ENCODE measurements around the gene STEAP1B. TPM values are rescaled to one million over a fixed set of nuclear protein-coding genes. Genes with fewer than 3 reads are reported as not detected.

Gene STEAP1B
- total and polyA plus RNA-seq, 2 of the 4 experiments (the other 2 are of a cell fraction), result 7.9 to 13.8 TPM

DNA sequence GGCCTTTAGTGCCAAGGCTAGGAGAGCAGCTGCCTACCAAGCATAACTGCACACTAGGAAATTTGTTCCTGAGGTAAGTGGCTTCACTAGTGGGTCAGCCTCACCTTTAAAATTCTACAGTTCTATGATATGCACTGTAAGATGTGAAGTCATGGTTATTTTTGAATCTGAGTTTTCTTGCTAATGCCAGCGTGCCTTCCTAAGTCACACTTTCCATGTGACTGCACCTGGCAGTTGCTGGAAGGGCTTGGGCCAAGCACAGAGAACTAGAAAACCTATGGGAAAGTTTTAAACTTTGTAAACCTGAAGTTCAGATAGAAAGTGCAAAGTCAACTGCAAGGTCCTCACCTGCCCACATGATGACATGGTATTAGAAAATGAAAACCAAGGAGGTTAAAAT lies 42.5 kb downstream of the STEAP1B start:
- Histone ChIP-seq H2BK15ac (ENCODE audit: low read depth, low read length) (no peak overlapping the region), H3K79me1 (ENCODE audit: low read depth in 1 of 2, low read length in 2 of 2) (no peaks in the 10 kb centered on the region; a peak in 1 of 4 replicates), H3K23ac (ENCODE audit: low read depth, low read length) (no peak overlapping the region), H3K36me3 (ENCODE audit: control insufficient read depth, insufficient read depth, low read length) (no peaks in the 10 kb centered on the region), H3K18ac (ENCODE audit: low read depth, low read length) (no peak overlapping the region), H3K27me3 (ENCODE audit: control insufficient read depth, insufficient read depth, low read length) (no peaks in the 10 kb centered on the region), H2BK120ac (ENCODE audit: low read depth, low read length) (no peak overlapping the region), H3K4me3 (ENCODE audit: insufficient read depth, low read depth, low read length) (no peak overlapping the region), H3K4ac (ENCODE audit: low read depth, low read length) (no peak overlapping the region), H3K27ac (ENCODE audit: insufficient read depth, low read length) (no peak overlapping the region), H3K14ac (replicated peaks; ENCODE audit: low read depth, low read length) (no peak overlapping the region), H3K9me3 (ENCODE audit: control insufficient read depth, insufficient read depth, low read length) (no peaks in the 10 kb centered on the region), H2BK20ac (ENCODE audit: low read depth, low read length) (no peak overlapping the region), H3K56ac (ENCODE audit: extremely low read depth, insufficient read depth, low read length) (no peak overlapping the region), H3K4me2 (ENCODE audit: low read depth, low read length) (no peak overlapping the region), H3K9ac (ENCODE audit: low read depth, low read length) (no peak overlapping the region), H4K5ac (ENCODE audit: low read depth, low read length) (no peak overlapping the region), H4K8ac (ENCODE audit: low read depth in 2 of 2, low read length in 2 of 2) (no peak overlapping the region), H2AK5ac (ENCODE audit: low read depth, low read length) (no peak overlapping the region), H4K91ac (ENCODE audit: insufficient read depth, low read depth, low read length) (no peak overlapping the region), H3K9me1 (ENCODE audit: insufficient read depth, low read length) (no peaks in the 10 kb centered on the region), H4K20me1 (ENCODE audit: insufficient read depth, low read length) (no peaks in the 10 kb centered on the region), H3K4me1 (ENCODE audit: control insufficient read depth, insufficient read depth, low read length) (no peaks in the 10 kb centered on the region), H2AK9ac (replicated peaks; ENCODE audit: low read depth, low read length, poor library complexity) (no peak overlapping the region), H2BK5ac (ENCODE audit: low read depth, low read length, poor library complexity, severe bottlenecking) (no peak overlapping the region), H2AFZ (replicated peaks; ENCODE audit: low read length, poor library complexity) (no peak overlapping the region)
- DNase-seq (no peak), ATAC-seq (ENCODE audit: low read depth) (no peak)
- intact Hi-C loops (cut with micrococcal nuclease), result no loop called here
- POLR2A ChIA-PET (ENCODE audit: unreplicated experiment), result no interaction called here
- dilution Hi-C loops (cut with HindIII; ENCODE audit: low sequenced_read_pairs, unreplicated experiment), result no loop called here
- CTCF ChIA-PET, result no interaction called here
- BruUV-seq (replicated peaks), result no TSS peak
- WGBS, 2 experiments (ENCODE audit: extremely low coverage in 2 of 2, insufficient read length in 1 of 2), result 80% methylated on average over 1 of the region's 1 CpG; no CpG with 5 or more reads in 1 of the 2 experiments
- in situ Hi-C loops (cut with MboI; ENCODE audit: low sequenced_read_pairs), result no loop called here
- no peak for TF ChIP-seq RAD21 (IDR thresholded peaks at IDR 0.05; ENCODE audit: low read length)
- no peak for TF ChIP-seq MXI1 (IDR thresholded peaks at IDR 0.05; ENCODE audit: borderline replicate concordance, low read depth, low read length)
- TF ChIP-seq, protein P1, sequence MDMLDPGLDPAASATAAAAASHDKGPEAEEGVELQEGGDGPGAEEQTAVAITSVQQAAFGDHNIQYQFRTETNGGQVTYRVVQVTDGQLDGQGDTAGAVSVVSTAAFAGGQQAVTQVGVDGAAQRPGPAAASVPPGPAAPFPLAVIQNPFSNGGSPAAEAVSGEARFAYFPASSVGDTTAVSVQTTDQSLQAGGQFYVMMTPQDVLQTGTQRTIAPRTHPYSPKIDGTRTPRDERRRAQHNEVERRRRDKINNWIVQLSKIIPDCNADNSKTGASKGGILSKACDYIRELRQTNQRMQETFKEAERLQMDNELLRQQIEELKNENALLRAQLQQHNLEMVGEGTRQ (IDR thresholded peaks at IDR 0.05; ENCODE audit: low read depth, low read length), result no peak
- TF ChIP-seq BHLHE40 (IDR thresholded peaks at IDR 0.05; ENCODE audit: low read depth, low read length), result no peak
- TF ChIP-seq POLR2A (IDR thresholded peaks at IDR 0.05; ENCODE audit: low read depth, low read length), result no peak
- no peak for TF ChIP-seq FOS (IDR thresholded peaks at IDR 0.05; ENCODE audit: low read depth, low read length)
- TF ChIP-seq NFE2L2 (IDR thresholded peaks at IDR 0.05; ENCODE audit: low read depth, low read length), result no peak
- TF ChIP-seq RFX5 (IDR thresholded peaks at IDR 0.05; ENCODE audit: low read depth, low read length), result no peak
- no peak for TF ChIP-seq CHD1 (IDR thresholded peaks at IDR 0.05; ENCODE audit: low read depth, low read length)
- TF ChIP-seq, protein P2, sequence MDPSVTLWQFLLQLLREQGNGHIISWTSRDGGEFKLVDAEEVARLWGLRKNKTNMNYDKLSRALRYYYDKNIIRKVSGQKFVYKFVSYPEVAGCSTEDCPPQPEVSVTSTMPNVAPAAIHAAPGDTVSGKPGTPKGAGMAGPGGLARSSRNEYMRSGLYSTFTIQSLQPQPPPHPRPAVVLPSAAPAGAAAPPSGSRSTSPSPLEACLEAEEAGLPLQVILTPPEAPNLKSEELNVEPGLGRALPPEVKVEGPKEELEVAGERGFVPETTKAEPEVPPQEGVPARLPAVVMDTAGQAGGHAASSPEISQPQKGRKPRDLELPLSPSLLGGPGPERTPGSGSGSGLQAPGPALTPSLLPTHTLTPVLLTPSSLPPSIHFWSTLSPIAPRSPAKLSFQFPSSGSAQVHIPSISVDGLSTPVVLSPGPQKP (IDR thresholded peaks at IDR 0.05; ENCODE audit: borderline replicate concordance, low read depth, low read length), result no peak
- TF ChIP-seq MAZ (IDR thresholded peaks at IDR 0.05; ENCODE audit: borderline replicate concordance, low read depth, low read length), result no peak
